ENCODE measurements around the gene VCAN. TPM values are rescaled to one million over a fixed set of nuclear protein-coding genes. Genes with fewer than 3 reads are reported as not detected.
"Not testable (repeated sequence)": the region's sequence is repeated elsewhere in the genome, so short reads cannot be mapped to it uniquely, and the experiment has no call there.

VCAN gene
- total RNA-seq, 1 donor, result 543 TPM

GRCh38 chr5:83436276-83436675 lies 35.3 kb upstream of the VCAN start:
- Histone ChIP-seq H3K27ac (ENCODE audit: low read depth, low read length) (no peak overlapping the region), H3K4me1 (ENCODE audit: insufficient read depth, low read length) (peaks cover 14% of the 10 kb centered on the region), H3K36me3 (ENCODE audit: insufficient read depth, low read length) (no peaks in the 10 kb centered on the region), H4K20me1 (ENCODE audit: insufficient read depth, low read length) (no peaks in the 10 kb centered on the region), H2AFZ (ENCODE audit: low read length) (no peak overlapping the region), H3K9me3 (ENCODE audit: low read depth, low read length) (no peaks in the 10 kb centered on the region), H3K79me2 (ENCODE audit: insufficient read depth, low read length) (no peaks in the 10 kb centered on the region), H3K27me3 (ENCODE audit: insufficient read depth, low read length) (no peaks in the 10 kb centered on the region), H3K4me3 (ENCODE audit: insufficient read depth, low read length) (no peak overlapping the region), H3K4me2 (ENCODE audit: insufficient read depth, low read length) (no peak overlapping the region)
- no peak for TF ChIP-seq CTCF (IDR thresholded peaks at IDR 0.05; ENCODE audit: extremely low read depth, low read depth, low read length)
- DNase-seq (ENCODE audit: insufficient read length, low spot score, missing footprints), result no peak

GRCh38 chr5:83437697-83438096 lies 33.8 kb upstream of the VCAN start:
- H3K4me1 ChIP-seq (ENCODE audit: insufficient read depth, low read length), result peaks cover 14% of the 10 kb centered on the region
- not testable (repeated sequence) for H4K20me1 ChIP-seq (ENCODE audit: insufficient read depth, low read length); H3K36me3 ChIP-seq (ENCODE audit: insufficient read depth, low read length); DNase-seq (ENCODE audit: insufficient read length, low spot score, missing footprints); H3K27ac ChIP-seq (ENCODE audit: low read depth, low read length); H2AFZ ChIP-seq (ENCODE audit: low read length); H3K4me2 ChIP-seq (ENCODE audit: insufficient read depth, low read length); H3K9me3 ChIP-seq (ENCODE audit: low read depth, low read length); H3K27me3 ChIP-seq (ENCODE audit: insufficient read depth, low read length); H3K4me3 ChIP-seq (ENCODE audit: insufficient read depth, low read length); H3K79me2 ChIP-seq (ENCODE audit: insufficient read depth, low read length)

- H3K36me3 ChIP-seq (ENCODE audit: insufficient read depth, low read length), result no peaks in the 10 kb centered on the region
- H3K9me3 ChIP-seq (ENCODE audit: low read depth, low read length), result no peaks in the 10 kb centered on the region
- H3K79me2 ChIP-seq (ENCODE audit: insufficient read depth, low read length), result no peaks in the 10 kb centered on the region
- no peaks in the 10 kb centered on the region for H4K20me1 ChIP-seq (ENCODE audit: insufficient read depth, low read length)
- H3K27me3 ChIP-seq (ENCODE audit: insufficient read depth, low read length), result no peaks in the 10 kb centered on the region
- no peak for DNase-seq (ENCODE audit: insufficient read length, low spot score, missing footprints)
- no peak overlapping the region for H3K4me3 ChIP-seq (ENCODE audit: insufficient read depth, low read length)
- no peak overlapping the region for H2AFZ ChIP-seq (ENCODE audit: low read length)
- no peak overlapping the region for H3K4me2 ChIP-seq (ENCODE audit: insufficient read depth, low read length)
- H3K4me1 ChIP-seq (ENCODE audit: insufficient read depth, low read length), result no peaks in the 10 kb centered on the region
- no peak for TF ChIP-seq CTCF (IDR thresholded peaks at IDR 0.05; ENCODE audit: extremely low read depth, low read depth, low read length)
- H3K27ac ChIP-seq (ENCODE audit: low read depth, low read length), result no peak overlapping the region
Observed at GRCh38 chr5:83440826-83441225, 30.7 kb upstream of the VCAN start.

- no peak overlapping the region for H3K4me3 ChIP-seq (ENCODE audit: insufficient read depth, low read length)
- H3K9me3 ChIP-seq (ENCODE audit: low read depth, low read length), result no peaks in the 10 kb centered on the region
- no peak overlapping the region for H3K4me2 ChIP-seq (ENCODE audit: insufficient read depth, low read length)
- H2AFZ ChIP-seq (ENCODE audit: low read length), result no peak overlapping the region
- no peaks in the 10 kb centered on the region for H3K36me3 ChIP-seq (ENCODE audit: insufficient read depth, low read length)
- no peaks in the 10 kb centered on the region for H3K79me2 ChIP-seq (ENCODE audit: insufficient read depth, low read length)
- no peak overlapping the region for H3K27ac ChIP-seq (ENCODE audit: low read depth, low read length)
- no peak for TF ChIP-seq CTCF (IDR thresholded peaks at IDR 0.05; ENCODE audit: extremely low read depth, low read depth, low read length)
- H3K4me1 ChIP-seq (ENCODE audit: insufficient read depth, low read length), result no peaks in the 10 kb centered on the region
- no peaks in the 10 kb centered on the region for H4K20me1 ChIP-seq (ENCODE audit: insufficient read depth, low read length)
- H3K27me3 ChIP-seq (ENCODE audit: insufficient read depth, low read length), result no peaks in the 10 kb centered on the region
- no peak for DNase-seq (ENCODE audit: insufficient read length, low spot score, missing footprints)
Observed at GRCh38 chr5:83441747-83442146, 29.8 kb upstream of the VCAN start.

All from osteoblast (primary cell).